HG03066 (cell line): Measurements from ENCODE around the gene SLC7A1.

Experiments
- ATAC-seq: cut with Tn5 transposase; IDR thresholded peaks from one replicate; pipeline ENCODE4 v1.9.1; 2021; ENCODE audit warnings: low read depth; ENCODE audit not compliant: unreplicated experiment

Gene SLC7A1

GRCh38 chr13:29532821-29533220, 62.7 kb downstream of the SLC7A1 start:
- no peak for ATAC-seq

GRCh38 chr13:29532116-29532515, 63.4 kb downstream of the SLC7A1 start:
- no peak for ATAC-seq

GRCh38 chr13:29530901-29531300, 64.6 kb downstream of the SLC7A1 start:
- no peak for ATAC-seq

GRCh38 chr13:29529754-29530153, 65.7 kb downstream of the SLC7A1 start:
- ATAC-seq = no peak

GRCh38 chr13:29527916-29528315, 67.6 kb downstream of the SLC7A1 start:
- no peak for ATAC-seq

- ATAC-seq = no peak
These were observed 68.0 kb downstream of the SLC7A1 start for GRCh38 chr13:29527511-29527910.

- no peak for ATAC-seq
These were observed 68.7 kb downstream of the SLC7A1 start for GRCh38 chr13:29526741-29527140.

- ATAC-seq = no peak
These were observed 69.7 kb downstream of the SLC7A1 start for GRCh38 chr13:29525757-29526156.

- ATAC-seq = no peak
These were observed 70.8 kb downstream of the SLC7A1 start for GRCh38 chr13:29524641-29525040.

- no peak for ATAC-seq
These were observed 71.3 kb downstream of the SLC7A1 start for GRCh38 chr13:29524176-29524575.

GRCh38 chr13:29523199-29523961, 72.1 kb downstream of the SLC7A1 start:
- no peak for ATAC-seq

GRCh38 chr13:29522044-29522685, 73.3 kb downstream of the SLC7A1 start:
- no peak for ATAC-seq

- no peak for ATAC-seq
These were observed 74.2 kb downstream of the SLC7A1 start for GRCh38 chr13:29521336-29521735.

- ATAC-seq = no peak
These were observed 74.8 kb downstream of the SLC7A1 start for GRCh38 chr13:29520671-29521070.

GRCh38 chr13:29519921-29520320, 75.6 kb downstream of the SLC7A1 start:
- no peak for ATAC-seq

GRCh38 chr13:29516880-29517279, 78.6 kb downstream of the SLC7A1 start:
- no peak for ATAC-seq

- no peak for ATAC-seq
These were observed 79.5 kb downstream of the SLC7A1 start for GRCh38 chr13:29516012-29516411.

GRCh38 chr13:29515372-29515771, 80.1 kb downstream of the SLC7A1 start:
- no peak for ATAC-seq

- no peak for ATAC-seq
These were observed 80.7 kb downstream of the SLC7A1 start for GRCh38 chr13:29514720-29515310.

GRCh38 chr13:29513981-29514719, 81.3 kb downstream of the SLC7A1 start:
- ATAC-seq = no peak
